ENCODE data around the gene STUB1.
A peak's percentile ranks its signal among the peaks of the same experiment; 100 is the strongest.
"Not testable (repeated sequence)": the region's sequence is repeated elsewhere in the genome, so short reads cannot be mapped to it uniquely, and the experiment has no call there.

STUB1 gene

DNA sequence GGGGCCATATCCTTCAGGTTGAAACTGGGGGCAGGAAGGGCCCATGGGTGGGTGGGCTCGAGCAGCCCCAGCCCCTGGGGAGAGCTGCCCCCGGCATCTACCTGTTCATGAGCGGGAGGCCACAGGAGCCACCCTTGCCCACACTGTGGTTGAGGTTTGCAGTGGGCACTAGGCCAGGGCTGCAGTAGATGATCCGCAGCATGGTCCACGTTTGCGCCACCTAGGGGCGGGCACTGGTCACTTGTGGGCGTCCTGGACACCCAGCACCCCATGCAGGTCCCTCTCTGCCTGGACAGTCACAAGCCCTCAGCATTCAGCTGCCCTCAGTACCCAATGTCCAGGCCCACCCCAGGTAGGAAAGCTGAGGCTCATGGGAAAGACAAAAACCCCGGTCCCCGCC, 5.8 kb downstream of the STUB1 start:
- peak overlapping the region; percentile 21 for H3K4me3 Mint-ChIP-seq
- H3K9me3 Mint-ChIP-seq, result no peaks in the 10 kb centered on the region
- peak overlapping the region; percentile 28 for H3K27ac Mint-ChIP-seq
- H3K27me3 Mint-ChIP-seq, result no peaks in the 10 kb centered on the region
- DNase-seq, result no peak
- CTCF ChIA-PET, result no interaction called here
- peaks cover 45% of the 10 kb centered on the region for H3K4me1 Mint-ChIP-seq
- H3K36me3 Mint-ChIP-seq, result peaks cover 21% of the 10 kb centered on the region

DNA sequence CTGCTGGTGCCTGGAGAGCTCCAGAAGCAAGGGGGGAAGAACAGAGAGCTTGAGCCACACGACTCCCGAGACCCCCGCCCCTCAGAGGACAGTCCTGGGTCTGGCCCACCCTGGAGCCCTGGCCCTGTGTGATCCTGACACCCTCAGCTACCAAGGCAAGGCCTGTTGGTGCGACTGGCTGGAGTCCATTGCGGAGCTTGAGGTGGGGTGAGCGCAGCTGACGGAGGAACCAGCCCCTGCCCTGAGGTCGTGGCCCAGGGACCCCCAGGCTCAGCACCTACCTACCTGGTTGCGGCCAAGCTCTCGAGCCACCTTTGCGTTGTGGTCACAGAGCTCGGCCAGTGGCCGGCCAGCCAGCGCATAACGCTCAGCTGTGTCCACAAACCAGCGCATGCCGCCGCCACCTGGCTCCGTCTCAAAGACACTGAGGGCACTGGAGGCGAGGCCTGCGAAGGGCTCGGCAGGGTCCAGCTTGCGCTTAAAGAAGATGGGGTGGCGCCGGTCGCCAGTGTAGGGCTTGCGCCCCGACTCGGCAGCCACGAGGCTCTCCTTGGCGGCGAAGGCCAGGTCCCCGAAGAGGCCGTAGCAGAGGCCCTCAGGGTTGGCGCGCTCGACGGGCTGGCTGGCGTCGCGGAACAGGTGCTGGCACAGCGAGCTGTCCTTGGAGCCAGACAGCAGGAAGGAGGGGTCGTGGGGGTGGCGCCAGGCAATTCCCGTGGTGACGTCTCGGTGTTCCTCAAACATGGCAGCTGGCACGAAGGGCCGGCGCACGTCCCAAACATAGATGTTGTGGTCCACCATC, 6.5 kb downstream of the STUB1 start:
- peaks cover 43% of the 10 kb centered on the region for H3K4me1 Mint-ChIP-seq
- peaks cover 17% of the 10 kb centered on the region for H3K36me3 Mint-ChIP-seq
- CTCF ChIA-PET, result no interaction called here
- peak overlapping the region; percentile 21 for H3K4me3 Mint-ChIP-seq
- no peak for DNase-seq
- H3K27ac Mint-ChIP-seq, result no peak overlapping the region
- H3K9me3 Mint-ChIP-seq, result no peaks in the 10 kb centered on the region
- no peaks in the 10 kb centered on the region for H3K27me3 Mint-ChIP-seq

DNA sequence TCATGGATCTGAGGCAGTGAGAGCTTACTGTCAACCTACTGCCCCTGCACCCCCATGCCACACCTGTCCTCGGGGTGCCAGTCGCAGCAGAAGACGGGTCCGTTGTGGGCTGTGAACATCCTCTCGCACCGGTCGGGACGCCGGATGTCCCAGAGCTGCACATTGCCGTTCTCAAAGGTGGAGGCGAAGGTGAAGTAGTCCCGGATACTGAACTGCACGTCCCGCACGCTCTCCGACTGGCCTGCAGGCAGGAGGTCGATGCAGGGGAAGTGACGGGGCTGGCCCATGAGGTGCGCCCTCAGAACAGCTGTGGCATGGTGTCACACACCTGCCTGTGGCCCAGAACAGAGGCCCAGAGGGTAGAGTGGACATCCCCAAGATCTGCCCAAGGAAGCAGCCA, 7.3 kb downstream of the STUB1 start:
- peaks cover under 1% of the 10 kb centered on the region for H3K27me3 Mint-ChIP-seq
- no peak for DNase-seq
- peaks cover 10% of the 10 kb centered on the region for H3K36me3 Mint-ChIP-seq
- H3K9me3 Mint-ChIP-seq, result no peaks in the 10 kb centered on the region
- no peak overlapping the region for H3K27ac Mint-ChIP-seq
- peak overlapping the region; percentile 23 for H3K4me3 Mint-ChIP-seq
- peaks cover 38% of the 10 kb centered on the region for H3K4me1 Mint-ChIP-seq
- CTCF ChIA-PET, result interaction anchor here (1.0 kb wide), 1 partner anchor 19 kb away, joined by 5 read pairs; the partner anchor contains the start of gene RHOT2

DNA sequence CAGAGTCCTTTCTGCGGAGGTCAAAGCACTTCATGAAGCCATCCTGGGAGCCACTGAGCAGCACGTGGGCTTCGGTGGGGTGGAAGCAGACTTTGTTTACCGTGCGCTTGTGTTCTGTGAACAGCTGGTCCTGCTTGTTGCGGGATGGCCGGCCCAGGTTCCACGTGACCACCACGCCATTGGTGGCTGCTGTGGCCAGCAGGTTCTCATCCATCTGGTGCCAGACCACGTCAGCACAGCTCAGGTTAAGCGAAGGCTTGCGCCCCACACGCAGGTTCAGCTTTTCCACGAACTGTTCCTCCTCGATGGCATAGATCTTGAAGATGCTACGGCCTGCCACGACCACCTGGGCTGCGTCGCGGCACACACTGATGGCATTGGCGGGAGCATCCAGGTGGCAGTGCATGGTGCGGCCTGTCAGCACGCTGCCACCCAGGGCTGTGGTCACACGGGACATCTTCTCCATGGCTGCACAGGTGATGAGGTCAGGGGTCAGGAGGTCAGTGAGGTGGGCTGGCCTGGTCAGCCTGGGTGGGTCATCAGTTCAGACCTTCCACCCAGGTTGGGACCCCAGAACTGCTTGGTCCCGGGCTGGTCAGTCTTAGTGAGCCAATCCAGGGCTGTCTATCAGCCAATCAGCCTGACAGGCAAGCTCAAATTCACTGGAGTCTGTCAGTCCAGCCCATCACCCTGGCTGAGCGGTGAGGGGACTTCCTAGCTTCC, 9.1 kb downstream of the STUB1 start:
- Mint-ChIP-seq H3K27ac (peak overlapping the region; percentile 88), H3K4me3 (peak overlapping the region; percentile 86), H3K9me3 (no peaks in the 10 kb centered on the region), H3K27me3 (peaks cover 18% of the 10 kb centered on the region), H3K4me1 (peaks cover 32% of the 10 kb centered on the region), H3K36me3 (peaks cover 7% of the 10 kb centered on the region)
- no peak for DNase-seq
- CTCF ChIA-PET, result no interaction called here

DNA sequence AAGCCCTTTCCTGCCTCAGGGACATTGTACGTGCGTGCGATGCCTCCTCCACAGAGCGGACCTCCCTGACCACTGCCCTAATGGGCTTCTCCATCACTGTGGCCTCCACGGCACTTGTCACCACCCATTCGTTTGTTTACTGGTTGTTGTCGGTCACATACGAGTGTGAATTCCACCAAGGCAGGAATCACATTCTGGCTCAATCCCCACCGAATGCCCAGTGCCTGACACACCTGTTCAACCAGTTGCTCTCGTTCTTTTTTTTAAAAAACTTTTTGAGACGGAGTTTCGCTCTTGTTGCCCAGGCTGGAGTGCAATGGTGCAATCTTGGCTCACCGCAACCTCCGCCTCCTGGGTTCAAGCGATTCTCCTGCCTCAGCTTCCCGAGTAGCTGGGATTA, 11.0 kb downstream of the STUB1 start:
- H3K36me3 Mint-ChIP-seq, DNase-seq, CTCF ChIA-PET, H3K9me3 Mint-ChIP-seq: not testable (repeated sequence)
- Mint-ChIP-seq H3K27ac (peak overlapping the region; percentile 88), H3K4me3 (peak overlapping the region; percentile 86), H3K4me1 (peaks cover 36% of the 10 kb centered on the region), H3K27me3 (peaks cover 37% of the 10 kb centered on the region)

DNA sequence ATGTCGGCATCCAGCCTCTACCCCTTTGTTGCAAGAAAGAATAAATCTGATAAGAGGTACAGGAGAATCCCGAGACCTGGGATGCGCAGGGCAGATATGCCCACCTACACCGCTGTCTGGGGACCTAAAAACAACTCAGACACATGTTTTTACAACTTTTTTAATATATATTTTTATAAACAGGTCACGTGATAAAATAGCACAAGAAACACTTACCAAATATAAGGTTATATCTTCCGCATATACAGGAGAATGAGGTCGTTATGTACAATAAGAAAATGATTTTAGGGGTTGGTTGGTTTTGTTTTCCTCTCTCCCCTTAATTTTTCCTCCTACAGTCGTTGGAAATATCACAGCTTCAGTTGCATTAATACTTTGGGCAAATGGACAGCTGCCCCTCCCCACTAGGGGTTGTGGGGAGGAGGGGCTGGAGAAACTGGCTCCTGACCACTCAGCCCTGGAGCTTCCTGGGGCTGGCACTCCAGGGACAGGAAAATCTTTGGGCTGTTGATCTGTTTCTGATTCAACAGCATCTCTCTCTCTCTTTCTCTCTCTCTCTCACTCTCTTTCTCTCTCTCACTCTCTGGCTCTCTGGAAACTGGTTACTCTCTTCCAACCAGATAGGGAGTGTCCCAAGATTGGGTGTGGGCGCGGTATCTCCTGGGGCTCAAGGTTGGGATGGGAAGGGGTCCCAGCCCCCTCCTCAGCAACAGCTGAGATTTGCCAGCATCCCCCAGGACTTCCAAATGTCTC, 12.3 kb downstream of the STUB1 start:
- peaks cover 41% of the 10 kb centered on the region for H3K27me3 Mint-ChIP-seq
- CTCF ChIA-PET, result no interaction called here
- H3K4me1 Mint-ChIP-seq, result peaks cover 47% of the 10 kb centered on the region

DNA sequence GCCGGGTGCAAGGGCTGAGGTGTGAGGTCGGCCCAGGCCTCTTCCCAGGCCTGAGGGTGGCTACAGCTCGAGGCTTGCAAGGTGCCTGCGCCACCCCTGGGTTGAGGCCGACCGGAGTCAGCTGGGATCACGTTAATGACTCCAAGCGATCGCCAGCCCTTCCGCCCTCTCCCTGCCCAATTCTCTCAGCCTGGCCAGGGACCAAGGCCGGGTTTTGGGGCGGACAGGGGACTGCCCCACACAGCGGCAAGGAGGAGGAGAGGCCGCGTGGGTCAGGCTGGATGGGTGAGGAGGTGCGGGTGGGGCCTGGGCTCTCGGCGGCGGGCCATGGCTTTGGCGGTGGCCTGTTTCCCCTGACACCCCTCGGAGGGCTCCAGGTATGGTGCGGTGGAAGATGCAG, 13.2 kb downstream of the STUB1 start:
- H3K4me1 Mint-ChIP-seq, result peaks cover 48% of the 10 kb centered on the region
- peak overlapping the region; percentile 45 for H3K4me3 Mint-ChIP-seq
- CTCF ChIA-PET, result no interaction called here
- H3K9me3 Mint-ChIP-seq, result no peaks in the 10 kb centered on the region
- H3K36me3 Mint-ChIP-seq, result no peaks in the 10 kb centered on the region
- DNase-seq, result no peak
- H3K27me3 Mint-ChIP-seq, result peaks cover 45% of the 10 kb centered on the region
- H3K27ac Mint-ChIP-seq, result no peak overlapping the region

More for the DNA sequence above, 12.3 kb downstream of the STUB1 start:
- no peaks in the 10 kb centered on the region for H3K9me3 Mint-ChIP-seq
- H3K36me3 Mint-ChIP-seq, result no peaks in the 10 kb centered on the region
- DNase-seq, result no peak
- H3K27ac Mint-ChIP-seq, result no peak overlapping the region
- H3K4me3 Mint-ChIP-seq, result no peak overlapping the region

DNA sequence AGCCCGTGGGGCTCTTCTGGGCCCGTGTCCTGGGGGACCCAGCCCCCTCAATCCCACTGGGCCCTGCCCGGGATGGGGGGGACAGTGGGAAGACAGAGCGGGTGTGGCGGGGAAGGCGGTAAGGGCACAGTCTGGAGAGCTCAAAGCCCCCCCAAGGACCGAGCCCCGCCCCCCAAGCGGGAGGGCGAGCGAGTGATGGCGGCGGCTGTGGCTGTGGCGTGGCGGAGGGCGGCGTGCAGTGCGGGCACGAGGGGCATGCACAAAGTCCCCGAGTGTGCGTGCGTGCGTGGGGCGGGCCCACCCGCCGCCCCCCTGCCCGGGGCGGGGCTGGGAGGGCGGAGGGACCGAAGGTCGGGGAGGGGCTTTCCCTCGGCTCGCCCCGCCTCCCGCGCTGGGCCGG, 13.6 kb downstream of the STUB1 start:
- H3K36me3 Mint-ChIP-seq, result no peaks in the 10 kb centered on the region
- H3K4me3 Mint-ChIP-seq, result peak overlapping the region; percentile 45
- peaks cover 46% of the 10 kb centered on the region for H3K4me1 Mint-ChIP-seq
- DNase-seq, result no peak
- no peaks in the 10 kb centered on the region for H3K9me3 Mint-ChIP-seq
- peaks cover 48% of the 10 kb centered on the region for H3K27me3 Mint-ChIP-seq
- no peak overlapping the region for H3K27ac Mint-ChIP-seq
- CTCF ChIA-PET, result no interaction called here

DNA sequence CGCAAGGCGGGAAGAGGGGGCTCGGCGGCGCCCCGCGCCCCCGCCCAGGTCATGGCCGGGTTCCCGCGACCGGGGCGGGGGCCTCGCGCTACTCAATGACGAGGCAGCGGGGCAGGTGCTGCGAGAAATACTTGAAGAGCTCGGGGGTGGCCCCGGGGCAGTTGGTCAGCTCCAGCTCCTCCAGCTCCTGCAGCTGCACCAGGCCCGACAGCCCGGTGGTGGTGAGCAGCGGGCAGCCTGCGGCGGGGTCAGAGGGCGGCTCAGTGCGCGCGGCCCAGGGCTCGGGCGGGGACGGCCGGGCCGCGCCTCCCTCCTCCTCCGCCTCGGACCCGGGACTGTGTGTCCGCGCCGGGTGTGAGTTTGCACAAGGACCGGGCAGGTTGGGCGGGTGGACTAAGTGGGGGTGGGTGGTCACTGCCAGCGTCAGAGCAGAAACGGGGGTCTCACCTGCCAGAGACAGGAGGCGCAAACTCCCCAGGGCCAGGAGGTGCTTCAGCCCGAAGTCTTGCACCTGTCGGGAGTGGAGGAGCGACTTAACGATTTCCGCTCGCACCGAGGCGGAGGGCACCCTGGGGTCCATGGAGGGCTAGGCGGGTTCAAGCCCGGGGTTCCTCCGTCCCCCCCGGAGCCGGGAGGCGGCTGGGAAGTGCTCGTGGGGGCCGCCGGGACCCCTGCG, 14.1 kb downstream of the STUB1 start:
- peaks cover 53% of the 10 kb centered on the region for H3K27me3 Mint-ChIP-seq
- H3K4me1 Mint-ChIP-seq, result peaks cover 47% of the 10 kb centered on the region
- H3K4me3 Mint-ChIP-seq, result peak overlapping the region; percentile 63
- H3K36me3 Mint-ChIP-seq, result no peaks in the 10 kb centered on the region
- H3K9me3 Mint-ChIP-seq, result no peaks in the 10 kb centered on the region
- CTCF ChIA-PET, result no interaction called here
- H3K27ac Mint-ChIP-seq, result no peak overlapping the region
- no peak for DNase-seq

DNA sequence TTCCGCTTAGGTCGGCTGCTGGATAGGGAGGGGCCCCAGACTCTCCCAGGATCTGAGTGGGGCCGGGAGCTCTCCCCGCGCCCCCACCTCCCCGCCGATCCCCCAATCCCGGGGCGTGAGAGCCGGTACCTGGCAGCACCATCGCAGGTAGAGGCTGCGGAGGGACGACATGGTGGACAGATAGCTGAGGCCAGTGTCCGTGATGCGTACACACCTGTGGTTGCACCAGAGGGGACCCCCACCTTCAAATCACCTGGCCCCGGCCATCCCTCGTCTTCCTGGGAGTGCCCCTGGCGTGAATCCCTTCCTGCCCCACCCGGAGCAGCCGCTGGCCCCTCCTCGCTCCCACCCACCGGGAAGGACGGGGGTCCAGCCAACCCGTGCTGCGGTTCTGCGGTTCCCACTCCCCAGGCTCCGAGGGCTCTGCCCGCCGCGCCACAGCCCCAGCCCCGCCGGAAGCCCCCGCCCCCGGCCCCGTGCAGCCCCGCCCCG, 14.7 kb downstream of the STUB1 start:
- peak; percentile 78 for DNase-seq
- CTCF ChIA-PET, result interaction anchor here (1.2 to 1.3 kb wide), 2 partner anchors 20 to 24 kb away, joined by 4 read pairs; partner anchors contain the start of gene METRN
- no peak overlapping the region for H3K27ac Mint-ChIP-seq

DNA sequence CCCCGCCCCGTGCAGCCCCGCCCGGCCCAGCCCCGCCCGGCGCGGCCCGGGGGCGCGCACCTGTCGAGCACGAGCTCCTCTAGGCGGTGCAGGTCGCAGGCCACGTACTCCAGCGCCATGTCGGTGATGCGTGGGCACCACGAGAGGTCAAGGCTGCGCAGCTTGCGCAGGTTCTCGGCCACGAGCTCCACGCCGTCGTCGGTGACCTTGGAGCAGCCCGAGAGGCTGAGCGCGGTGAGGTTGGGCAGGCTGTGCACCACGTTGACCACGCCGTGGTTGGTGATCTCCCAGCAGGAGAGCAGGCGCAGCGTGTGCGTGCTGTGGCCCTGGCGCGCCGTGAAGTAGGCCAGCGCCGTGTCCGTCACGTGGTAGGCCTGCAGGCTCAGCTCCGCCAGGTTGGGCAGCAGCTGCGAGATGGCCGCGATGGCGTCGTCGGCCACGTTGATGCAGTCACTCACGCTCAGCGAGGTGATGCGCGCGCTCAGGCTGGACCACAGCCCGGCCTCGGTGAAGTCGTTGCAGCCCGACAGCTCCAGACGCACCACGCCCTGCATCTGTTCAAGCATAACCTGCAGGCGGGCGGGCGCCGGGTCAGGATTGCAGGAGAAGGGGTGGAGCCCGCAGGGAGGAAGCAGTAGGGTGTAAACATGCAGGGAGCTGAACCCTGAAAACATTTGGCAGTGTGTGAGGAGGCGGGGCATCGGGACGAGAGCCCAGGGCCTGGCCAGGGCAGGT, 15.3 kb downstream of the STUB1 start:
- DNase-seq, result peak; percentile 81
- no peaks in the 10 kb centered on the region for H3K36me3 Mint-ChIP-seq
- H3K9me3 Mint-ChIP-seq, result no peaks in the 10 kb centered on the region
- peak overlapping the region; percentile 76 for H3K4me3 Mint-ChIP-seq
- CTCF ChIA-PET, result interaction anchor here (1.0 to 1.3 kb wide), 3 partner anchors 17 to 24 kb away, joined by 3 to 4 read pairs (median 4); partner anchors contain the start of gene METRN
- H3K27me3 Mint-ChIP-seq, result peaks cover 65% of the 10 kb centered on the region
- H3K27ac Mint-ChIP-seq, result peak overlapping the region; percentile 90
- H3K4me1 Mint-ChIP-seq, result peaks cover 45% of the 10 kb centered on the region

More for the DNA sequence above, 14.7 kb downstream of the STUB1 start:
- Mint-ChIP-seq H3K4me3 (peak overlapping the region; percentile 50), H3K27me3 (peaks cover 59% of the 10 kb centered on the region), H3K36me3 (no peaks in the 10 kb centered on the region), H3K9me3 (no peaks in the 10 kb centered on the region), H3K4me1 (peaks cover 49% of the 10 kb centered on the region)

DNA sequence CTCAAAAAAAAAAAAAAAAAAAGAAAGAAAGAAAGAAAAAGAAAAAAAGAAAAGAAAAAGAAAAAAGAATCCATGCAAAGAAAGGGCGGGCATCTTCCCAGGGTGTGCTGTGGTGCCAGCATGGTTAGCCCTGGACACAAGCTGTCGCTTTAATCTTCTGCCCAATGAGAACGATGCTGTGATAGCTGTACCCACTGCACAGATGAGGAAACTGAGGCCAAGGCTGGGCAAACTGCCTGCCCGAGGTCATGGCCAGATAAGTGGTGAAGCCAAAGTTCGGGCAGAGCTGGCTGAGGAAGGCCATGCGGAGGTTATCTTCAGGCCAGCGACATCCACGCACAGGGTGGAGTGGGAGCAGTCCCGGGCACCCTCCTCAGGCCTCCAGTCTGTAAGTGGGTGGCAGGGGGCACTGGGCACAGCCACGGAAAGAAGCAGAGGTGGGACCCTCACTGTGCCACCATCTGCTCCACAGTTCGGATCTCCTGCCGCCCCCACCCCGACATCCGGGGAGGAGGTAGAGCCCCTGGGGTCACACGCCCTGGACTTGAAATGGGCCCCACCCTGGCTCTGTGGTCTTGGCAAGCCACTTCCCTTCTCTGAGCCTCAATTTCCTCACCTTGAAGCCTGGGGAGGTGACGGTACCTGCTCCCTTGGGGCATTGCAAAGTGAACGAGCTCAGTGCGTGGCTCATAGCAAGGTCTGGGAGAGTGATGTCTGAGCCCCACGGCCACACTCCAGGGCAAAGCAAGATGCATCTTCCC, 18.9 kb downstream of the STUB1 start:
- Mint-ChIP-seq H3K9me3 (no peaks in the 10 kb centered on the region), H3K4me1 (peaks cover 33% of the 10 kb centered on the region), H3K4me3 (no peak overlapping the region), H3K27ac (peak overlapping the region; percentile 75), H3K27me3 (peaks cover 86% of the 10 kb centered on the region), H3K36me3 (no peaks in the 10 kb centered on the region)
- DNase-seq, result peak; percentile 53
- CTCF ChIA-PET, result no interaction called here
